Activated naive CD4-positive, alpha-beta T cell treated with anti-CD3 and anti-CD28 coated beads for 36 hours (primary cell): ENCODE measurements around the gene TULP4. TPM values are rescaled to one million over a fixed set of nuclear protein-coding genes. Genes with fewer than 3 reads are reported as not detected.
A peak's percentile ranks its signal among the peaks of the same experiment; 100 is the strongest.

Experiments used
- CTCF ChIA-PET: fragments of 350-600 bp; sonication (Branson Sonifier 250); formaldehyde crosslinking; loops from one replicate; lab custom pipeline; 2021; ENCODE audit warnings: antibody characterized with exemption; lab: Charles Lee
- DNase-seq: peaks from one replicate; pipeline ENCODE4 v3.0.0-alpha.2; 2020
- H3K27ac Mint-ChIP-seq: one replicate; pipeline ENCODE4 v1.8.0; 2021; ENCODE audit warnings: mild to moderate bottlenecking, mixed read lengths
- H3K27me3 Mint-ChIP-seq: one replicate; pipeline ENCODE4 v1.8.0; 2021; ENCODE audit warnings: low read depth, mixed read lengths
- H3K36me3 Mint-ChIP-seq: one replicate; pipeline ENCODE4 v1.8.0; 2021; ENCODE audit warnings: low read depth, mixed read lengths
- H3K4me1 Mint-ChIP-seq: one replicate; pipeline ENCODE4 v1.8.0; 2021; ENCODE audit warnings: low read depth, mixed read lengths
- H3K4me3 Mint-ChIP-seq: one replicate; pipeline ENCODE4 v1.8.0; 2021; ENCODE audit warnings: mild to moderate bottlenecking, moderate library complexity, mixed read lengths
- H3K9me3 Mint-ChIP-seq: one replicate; pipeline ENCODE4 v1.8.0; 2021; ENCODE audit warnings: mixed read lengths
- intact Hi-C: fragments of 100-400 bp; cut with micrococcal nuclease; formaldehyde crosslinking; loops from one replicate; pipeline ENCODE4 v1.15.1; 2023
- total RNA-seq, 2 experiments: library from RNA; stranded (reverse); gene quantifications; one replicate each; pipeline ENCODE4 v1.2.3, GENCODE V29; 2021

TULP4 gene
- total RNA-seq, 2 experiments from 2014 or later, result 17.4 to 17.6 TPM

- CTCF ChIA-PET, result no interaction called here
- intact Hi-C loops, result no loop called here
- Mint-ChIP-seq H3K9me3 (no peaks in the 10 kb centered on the region), H3K4me1 (peaks cover 31% of the 10 kb centered on the region), H3K36me3 (no peaks in the 10 kb centered on the region), H3K27me3 (no peaks in the 10 kb centered on the region), H3K27ac (peak overlapping the region; percentile 43), H3K4me3 (no peak overlapping the region)
- DNase-seq, result no peak
Observed at GRCh38 chr6:158356586-158357546, 44.6 kb downstream of the TULP4 start.

- peaks cover 31% of the 10 kb centered on the region for H3K4me1 Mint-ChIP-seq
- DNase-seq, result peak; percentile 26
- H3K4me3 Mint-ChIP-seq, result no peak overlapping the region
- CTCF ChIA-PET, result no interaction called here
- no peaks in the 10 kb centered on the region for H3K9me3 Mint-ChIP-seq
- no peaks in the 10 kb centered on the region for H3K27me3 Mint-ChIP-seq
- no peak overlapping the region for H3K27ac Mint-ChIP-seq
- intact Hi-C loops, result no loop called here
- H3K36me3 Mint-ChIP-seq, result no peaks in the 10 kb centered on the region
Observed at GRCh38 chr6:158357570-158358216, 45.4 kb downstream of the TULP4 start.

- H3K36me3 Mint-ChIP-seq, result no peaks in the 10 kb centered on the region
- no peak for DNase-seq
- H3K4me1 Mint-ChIP-seq, result peaks cover 31% of the 10 kb centered on the region
- no peaks in the 10 kb centered on the region for H3K27me3 Mint-ChIP-seq
- H3K4me3 Mint-ChIP-seq, result no peak overlapping the region
- CTCF ChIA-PET, result interaction anchor here (0.6 kb wide), 1 partner anchor 88 kb away, joined by 4 read pairs; no protein-coding TSS in a partner anchor
- H3K27ac Mint-ChIP-seq, result no peak overlapping the region
- intact Hi-C loops, result no loop called here
- H3K9me3 Mint-ChIP-seq, result no peaks in the 10 kb centered on the region
Observed at GRCh38 chr6:158358450-158359077, 46.3 kb downstream of the TULP4 start.

GRCh38 chr6:158361068-158361467 is 48.8 kb downstream of the TULP4 start:
- CTCF ChIA-PET, result no interaction called here
- H3K4me1 Mint-ChIP-seq, result peaks cover 30% of the 10 kb centered on the region
- intact Hi-C loops, result no loop called here

GRCh38 chr6:158361961-158362669 is 49.9 kb downstream of the TULP4 start:
- Mint-ChIP-seq H3K4me3 (no peak overlapping the region), H3K27me3 (no peaks in the 10 kb centered on the region), H3K9me3 (peaks cover 2% of the 10 kb centered on the region), H3K4me1 (peaks cover 19% of the 10 kb centered on the region), H3K36me3 (peaks cover 3% of the 10 kb centered on the region), H3K27ac (no peak overlapping the region)
- CTCF ChIA-PET, result interaction anchor here (0.7 kb wide), 1 partner anchor 408 kb away, joined by 3 read pairs; no protein-coding TSS in a partner anchor
- intact Hi-C loops, result no loop called here
- no peak for DNase-seq

More at GRCh38 chr6:158361068-158361467, 48.8 kb downstream of the TULP4 start:
- Mint-ChIP-seq H3K27me3 (no peaks in the 10 kb centered on the region), H3K36me3 (peaks cover 3% of the 10 kb centered on the region), H3K9me3 (peaks cover 2% of the 10 kb centered on the region), H3K27ac (no peak overlapping the region), H3K4me3 (no peak overlapping the region)
- no peak for DNase-seq

- Mint-ChIP-seq H3K27me3 (no peaks in the 10 kb centered on the region), H3K27ac (no peak overlapping the region)
- intact Hi-C loops, result no loop called here
Observed at GRCh38 chr6:158366363-158366762, 54.1 kb downstream of the TULP4 start.

GRCh38 chr6:158367816-158368215 is 55.6 kb downstream of the TULP4 start:
- no peak overlapping the region for H3K4me3 Mint-ChIP-seq
- peaks cover 1% of the 10 kb centered on the region for H3K4me1 Mint-ChIP-seq
- H3K27ac Mint-ChIP-seq, result no peak overlapping the region
- CTCF ChIA-PET, result no interaction called here
- peaks cover 3% of the 10 kb centered on the region for H3K36me3 Mint-ChIP-seq
- intact Hi-C loops, result no loop called here
- H3K27me3 Mint-ChIP-seq, result no peaks in the 10 kb centered on the region
- H3K9me3 Mint-ChIP-seq, result peaks cover 2% of the 10 kb centered on the region
- DNase-seq, result no peak

More at GRCh38 chr6:158366363-158366762, 54.1 kb downstream of the TULP4 start:
- H3K36me3 Mint-ChIP-seq, result peaks cover 3% of the 10 kb centered on the region
- peaks cover 2% of the 10 kb centered on the region for H3K9me3 Mint-ChIP-seq
- H3K4me3 Mint-ChIP-seq, result no peak overlapping the region
- CTCF ChIA-PET, result no interaction called here
- no peak for DNase-seq
- H3K4me1 Mint-ChIP-seq, result no peaks in the 10 kb centered on the region

GRCh38 chr6:158369241-158369640 is 57.0 kb downstream of the TULP4 start:
- CTCF ChIA-PET, result no interaction called here
- no peaks in the 10 kb centered on the region for H3K27me3 Mint-ChIP-seq
- no peak for DNase-seq
- intact Hi-C loops, result no loop called here
- peaks cover 3% of the 10 kb centered on the region for H3K36me3 Mint-ChIP-seq
- no peak overlapping the region for H3K27ac Mint-ChIP-seq
- H3K4me1 Mint-ChIP-seq, result peaks cover 1% of the 10 kb centered on the region
- peaks cover 2% of the 10 kb centered on the region for H3K9me3 Mint-ChIP-seq
- H3K4me3 Mint-ChIP-seq, result no peak overlapping the region

GRCh38 chr6:158370805-158371204 is 58.5 kb downstream of the TULP4 start:
- Mint-ChIP-seq H3K27me3 (no peaks in the 10 kb centered on the region), H3K9me3 (no peaks in the 10 kb centered on the region), H3K4me1 (peaks cover 1% of the 10 kb centered on the region), H3K36me3 (no peaks in the 10 kb centered on the region), H3K4me3 (no peak overlapping the region), H3K27ac (no peak overlapping the region)
- intact Hi-C loops, result no loop called here
- CTCF ChIA-PET, result no interaction called here
- DNase-seq, result no peak

GRCh38 chr6:158371261-158371660 is 59.0 kb downstream of the TULP4 start:
- Mint-ChIP-seq H3K27me3 (no peaks in the 10 kb centered on the region), H3K9me3 (no peaks in the 10 kb centered on the region), H3K27ac (no peak overlapping the region), H3K36me3 (no peaks in the 10 kb centered on the region), H3K4me1 (peaks cover 1% of the 10 kb centered on the region), H3K4me3 (no peak overlapping the region)
- intact Hi-C loops, result no loop called here
- CTCF ChIA-PET, result no interaction called here
- DNase-seq, result no peak

GRCh38 chr6:158372574-158372973 is 60.3 kb downstream of the TULP4 start:
- intact Hi-C loops, result no loop called here
- H3K27me3 Mint-ChIP-seq, result no peaks in the 10 kb centered on the region
- H3K9me3 Mint-ChIP-seq, result no peaks in the 10 kb centered on the region
- CTCF ChIA-PET, result interaction anchor here (0.8 to 1.0 kb wide), 2 partner anchors 12 to 151 kb away, joined by 3 read pairs; no protein-coding TSS in a partner anchor
- no peak for DNase-seq
- peaks cover 3% of the 10 kb centered on the region for H3K4me1 Mint-ChIP-seq
- H3K36me3 Mint-ChIP-seq, result no peaks in the 10 kb centered on the region
- H3K4me3 Mint-ChIP-seq, result no peak overlapping the region
- H3K27ac Mint-ChIP-seq, result no peak overlapping the region

GRCh38 chr6:158373214-158373613 is 60.9 kb downstream of the TULP4 start:
- H3K4me1 Mint-ChIP-seq, result peaks cover 3% of the 10 kb centered on the region
- H3K4me3 Mint-ChIP-seq, result no peak overlapping the region
- H3K36me3 Mint-ChIP-seq, result no peaks in the 10 kb centered on the region
- H3K27me3 Mint-ChIP-seq, result no peaks in the 10 kb centered on the region
- no peaks in the 10 kb centered on the region for H3K9me3 Mint-ChIP-seq
- CTCF ChIA-PET, result interaction anchor here (1.0 kb wide), 1 partner anchor 152 kb away, joined by 3 read pairs; no protein-coding TSS in a partner anchor
- H3K27ac Mint-ChIP-seq, result no peak overlapping the region
- DNase-seq, result no peak
- intact Hi-C loops, result no loop called here
